ENCODE data around the gene FAM171A1. TPM values are rescaled to one million over a fixed set of nuclear protein-coding genes. Genes with fewer than 3 reads are reported as not detected.

FAM171A1 gene
- total and polyA plus RNA-seq, 2 of the 13 experiments (the other 11 are each of a cell fraction or from before 2014, with no cell fraction given): 21.5 to 34.7 TPM

DNA sequence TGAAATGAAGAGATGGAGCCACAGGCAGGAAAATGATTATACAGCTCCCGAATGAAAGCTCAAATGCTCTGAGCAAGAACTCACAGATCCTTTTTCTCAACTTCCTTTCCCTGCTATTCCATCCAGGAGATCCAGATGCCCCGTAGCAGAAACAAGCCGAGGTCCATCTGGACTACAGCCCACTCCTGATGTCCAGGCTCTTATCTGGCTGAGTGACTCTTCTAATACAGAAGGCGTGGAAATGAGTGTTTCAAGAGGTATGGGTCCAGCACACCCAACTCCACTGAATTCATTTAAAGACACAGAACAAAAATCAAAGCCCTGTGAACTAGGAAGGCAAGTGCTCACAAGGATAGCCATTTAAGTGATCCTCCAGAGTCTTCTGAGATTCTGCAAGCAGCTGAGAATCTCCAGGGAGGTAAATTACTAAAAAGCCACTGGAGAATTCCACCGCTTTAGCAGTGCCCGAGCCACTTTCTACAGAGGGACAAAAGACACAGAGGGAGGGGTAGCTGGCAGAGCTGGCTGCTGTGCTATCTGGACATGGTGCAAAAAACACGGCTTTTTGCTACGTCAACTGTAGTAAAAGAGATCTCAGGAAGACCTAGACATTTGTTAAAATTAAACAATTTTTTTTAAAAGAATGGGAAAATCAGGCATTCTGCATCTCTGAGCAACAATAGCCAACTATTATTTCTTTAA lies 24.5 kb downstream of the FAM171A1 start (continued):
- TF ChIP-seq, protein P1, sequence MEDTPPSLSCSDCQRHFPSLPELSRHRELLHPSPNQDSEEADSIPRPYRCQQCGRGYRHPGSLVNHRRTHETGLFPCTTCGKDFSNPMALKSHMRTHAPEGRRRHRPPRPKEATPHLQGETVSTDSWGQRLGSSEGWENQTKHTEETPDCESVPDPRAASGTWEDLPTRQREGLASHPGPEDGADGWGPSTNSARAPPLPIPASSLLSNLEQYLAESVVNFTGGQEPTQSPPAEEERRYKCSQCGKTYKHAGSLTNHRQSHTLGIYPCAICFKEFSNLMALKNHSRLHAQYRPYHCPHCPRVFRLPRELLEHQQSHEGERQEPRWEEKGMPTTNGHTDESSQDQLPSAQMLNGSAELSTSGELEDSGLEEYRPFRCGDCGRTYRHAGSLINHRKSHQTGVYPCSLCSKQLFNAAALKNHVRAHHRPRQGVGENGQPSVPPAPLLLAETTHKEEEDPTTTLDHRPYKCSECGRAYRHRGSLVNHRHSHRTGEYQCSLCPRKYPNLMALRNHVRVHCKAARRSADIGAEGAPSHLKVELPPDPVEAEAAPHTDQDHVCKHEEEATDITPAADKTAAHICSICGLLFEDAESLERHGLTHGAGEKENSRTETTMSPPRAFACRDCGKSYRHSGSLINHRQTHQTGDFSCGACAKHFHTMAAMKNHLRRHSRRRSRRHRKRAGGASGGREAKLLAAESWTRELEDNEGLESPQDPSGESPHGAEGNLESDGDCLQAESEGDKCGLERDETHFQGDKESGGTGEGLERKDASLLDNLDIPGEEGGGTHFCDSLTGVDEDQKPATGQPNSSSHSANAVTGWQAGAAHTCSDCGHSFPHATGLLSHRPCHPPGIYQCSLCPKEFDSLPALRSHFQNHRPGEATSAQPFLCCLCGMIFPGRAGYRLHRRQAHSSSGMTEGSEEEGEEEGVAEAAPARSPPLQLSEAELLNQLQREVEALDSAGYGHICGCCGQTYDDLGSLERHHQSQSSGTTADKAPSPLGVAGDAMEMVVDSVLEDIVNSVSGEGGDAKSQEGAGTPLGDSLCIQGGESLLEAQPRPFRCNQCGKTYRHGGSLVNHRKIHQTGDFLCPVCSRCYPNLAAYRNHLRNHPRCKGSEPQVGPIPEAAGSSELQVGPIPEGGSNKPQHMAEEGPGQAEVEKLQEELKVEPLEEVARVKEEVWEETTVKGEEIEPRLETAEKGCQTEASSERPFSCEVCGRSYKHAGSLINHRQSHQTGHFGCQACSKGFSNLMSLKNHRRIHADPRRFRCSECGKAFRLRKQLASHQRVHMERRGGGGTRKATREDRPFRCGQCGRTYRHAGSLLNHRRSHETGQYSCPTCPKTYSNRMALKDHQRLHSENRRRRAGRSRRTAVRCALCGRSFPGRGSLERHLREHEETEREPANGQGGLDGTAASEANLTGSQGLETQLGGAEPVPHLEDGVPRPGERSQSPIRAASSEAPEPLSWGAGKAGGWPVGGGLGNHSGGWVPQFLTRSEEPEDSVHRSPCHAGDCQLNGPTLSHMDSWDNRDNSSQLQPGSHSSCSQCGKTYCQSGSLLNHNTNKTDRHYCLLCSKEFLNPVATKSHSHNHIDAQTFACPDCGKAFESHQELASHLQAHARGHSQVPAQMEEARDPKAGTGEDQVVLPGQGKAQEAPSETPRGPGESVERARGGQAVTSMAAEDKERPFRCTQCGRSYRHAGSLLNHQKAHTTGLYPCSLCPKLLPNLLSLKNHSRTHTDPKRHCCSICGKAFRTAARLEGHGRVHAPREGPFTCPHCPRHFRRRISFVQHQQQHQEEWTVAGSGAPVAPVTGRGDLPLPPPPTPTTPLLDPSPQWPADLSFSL (CRISPR knock-in tag; IDR thresholded peaks at IDR 0.05): no peak
- no peak for TF ChIP-seq MLX (CRISPR knock-in tag; IDR thresholded peaks at IDR 0.05)
- no peak for TF ChIP-seq HNRNPK (IDR thresholded peaks at IDR 0.05; ENCODE audit: low read depth, low read length, poor library complexity, severe bottlenecking)
- TF ChIP-seq, protein P2, sequence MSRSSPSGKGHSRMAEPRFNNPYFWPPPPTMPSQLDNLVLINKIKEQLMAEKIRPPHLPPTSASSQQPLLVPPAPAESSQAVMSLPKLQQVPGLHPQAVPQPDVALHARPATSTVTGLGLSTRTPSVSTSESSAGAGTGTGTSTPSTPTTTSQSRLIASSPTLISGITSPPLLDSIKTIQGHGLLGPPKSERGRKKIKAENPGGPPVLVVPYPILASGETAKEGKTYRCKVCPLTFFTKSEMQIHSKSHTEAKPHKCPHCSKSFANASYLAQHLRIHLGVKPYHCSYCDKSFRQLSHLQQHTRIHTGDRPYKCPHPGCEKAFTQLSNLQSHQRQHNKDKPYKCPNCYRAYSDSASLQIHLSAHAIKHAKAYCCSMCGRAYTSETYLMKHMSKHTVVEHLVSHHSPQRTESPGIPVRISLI (CRISPR knock-in tag; IDR thresholded peaks at IDR 0.05; ENCODE audit: borderline replicate concordance): no peak
- TF ChIP-seq ZNF280B (CRISPR knock-in tag; IDR thresholded peaks at IDR 0.05; ENCODE audit: borderline replicate concordance): no peak
